ENCODE data around the gene GPR162.

DNA sequence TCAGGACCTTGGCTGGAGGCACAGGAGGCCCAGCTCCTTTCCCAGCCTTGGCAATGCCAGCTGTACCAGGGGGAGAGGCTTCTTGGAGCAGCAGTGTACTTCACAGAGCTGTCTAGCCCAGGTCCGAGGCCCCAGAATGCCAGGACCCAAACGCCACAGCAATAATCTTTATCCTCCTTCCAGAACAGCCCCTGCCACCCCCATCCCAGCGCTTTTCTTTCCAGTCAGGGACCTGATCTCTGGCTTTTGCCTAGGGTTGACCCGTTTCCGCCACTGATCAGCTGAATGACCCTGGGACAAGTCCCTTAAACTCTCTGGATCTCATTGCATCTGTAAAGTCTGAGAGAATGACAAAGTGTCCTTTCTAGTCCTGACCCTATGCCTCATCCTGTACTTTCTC is 44.2 kb upstream of the GPR162 start:
- TF ChIP-seq, protein P1, sequence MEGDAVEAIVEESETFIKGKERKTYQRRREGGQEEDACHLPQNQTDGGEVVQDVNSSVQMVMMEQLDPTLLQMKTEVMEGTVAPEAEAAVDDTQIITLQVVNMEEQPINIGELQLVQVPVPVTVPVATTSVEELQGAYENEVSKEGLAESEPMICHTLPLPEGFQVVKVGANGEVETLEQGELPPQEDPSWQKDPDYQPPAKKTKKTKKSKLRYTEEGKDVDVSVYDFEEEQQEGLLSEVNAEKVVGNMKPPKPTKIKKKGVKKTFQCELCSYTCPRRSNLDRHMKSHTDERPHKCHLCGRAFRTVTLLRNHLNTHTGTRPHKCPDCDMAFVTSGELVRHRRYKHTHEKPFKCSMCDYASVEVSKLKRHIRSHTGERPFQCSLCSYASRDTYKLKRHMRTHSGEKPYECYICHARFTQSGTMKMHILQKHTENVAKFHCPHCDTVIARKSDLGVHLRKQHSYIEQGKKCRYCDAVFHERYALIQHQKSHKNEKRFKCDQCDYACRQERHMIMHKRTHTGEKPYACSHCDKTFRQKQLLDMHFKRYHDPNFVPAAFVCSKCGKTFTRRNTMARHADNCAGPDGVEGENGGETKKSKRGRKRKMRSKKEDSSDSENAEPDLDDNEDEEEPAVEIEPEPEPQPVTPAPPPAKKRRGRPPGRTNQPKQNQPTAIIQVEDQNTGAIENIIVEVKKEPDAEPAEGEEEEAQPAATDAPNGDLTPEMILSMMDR (IDR thresholded peaks at IDR 0.05) = no peak
- TF ChIP-seq ZFX (IDR thresholded peaks at IDR 0.05; ENCODE audit: borderline replicate concordance) = no peak

Data from 22Rv1 (cell line).